Keratinocyte (primary cell): ENCODE data around the gene SNHG17. TPM values are rescaled to one million over a fixed set of nuclear protein-coding genes. Genes with fewer than 3 reads are reported as not detected.

Experiments used
- DNase-seq: peaks from one replicate; pipeline ENCODE4 v3.0.0-alpha.2; 2011; ENCODE audit warnings: low read depth, missing footprints, low spot score
- FAIRE-seq: peaks from 2 replicates; lab custom pipeline; 2011; peaks lifted over from hg19 to GRCh38; lab: Jason Lieb, UNC
- H2AFZ ChIP-seq: 2 replicates; pipeline ENCODE4 v1.6.0; 2012; ENCODE audit warnings: low read length, control low read depth, inconsistent platforms; ENCODE audit not compliant: control insufficient read depth
- H3K27ac ChIP-seq: 2 replicates; pipeline ENCODE4 v1.5.1; 2011; ENCODE audit warnings: low read length; ENCODE audit not compliant: control insufficient read depth, insufficient read depth
- H3K27me3 ChIP-seq: 3 replicates; pipeline ENCODE4 v1.6.0; 2011; ENCODE audit warnings: low read length; ENCODE audit not compliant: control insufficient read depth, insufficient read depth; ENCODE audit errors: extremely low read depth
- H3K36me3 ChIP-seq, 2 experiments: 2 replicates in 1 of 2; 3 replicates in 1 of 2; pipeline ENCODE4 v1.5.1; 2011; ENCODE audit warnings: low read length in 2 of 2, mild to moderate bottlenecking in 1 of 2; ENCODE audit not compliant: control insufficient read depth in 2 of 2, insufficient read depth in 2 of 2; ENCODE audit errors: extremely low read depth in 1 of 2
- H3K4me1 ChIP-seq: 3 replicates; pipeline ENCODE4 v1.5.1; 2011; ENCODE audit warnings: low read length; ENCODE audit not compliant: control insufficient read depth, insufficient read depth; ENCODE audit errors: extremely low read depth
- H3K4me2 ChIP-seq: 3 replicates; pipeline ENCODE4 v1.6.0; 2011; ENCODE audit warnings: low read depth, low read length; ENCODE audit not compliant: control insufficient read depth, insufficient read depth; ENCODE audit errors: extremely low read depth
- H3K4me3 ChIP-seq, 3 experiments: fragments of 200-600 bp in 1 of 3; sonication (generic) in 1 of 3; 2 replicates in 2 of 3; 3 replicates in 1 of 3; pipeline ENCODE4 v1.5.1; 2011 to 2016; ENCODE audit warnings: low read length in 3 of 3, mild to moderate bottlenecking in 3 of 3, control low read depth in 2 of 3, inconsistent platforms in 1 of 3, low read depth in 1 of 3, mixed read lengths in 1 of 3, mixed run types in 1 of 3, moderate library complexity in 1 of 3; ENCODE audit not compliant: control insufficient read depth in 2 of 3, insufficient read depth in 2 of 3; ENCODE audit errors: extremely low read depth in 1 of 3
- H3K79me2 ChIP-seq: 2 replicates; pipeline ENCODE4 v1.6.0; 2012; ENCODE audit warnings: low read length; ENCODE audit not compliant: control insufficient read depth, insufficient read depth
- H3K9ac ChIP-seq: 3 replicates; pipeline ENCODE4 v1.6.0; 2011; ENCODE audit warnings: low read length; ENCODE audit not compliant: control insufficient read depth, insufficient read depth; ENCODE audit errors: extremely low read depth
- H3K9me1 ChIP-seq: 3 replicates; pipeline ENCODE4 v1.6.0; 2011; ENCODE audit warnings: low read length; ENCODE audit not compliant: control insufficient read depth, insufficient read depth; ENCODE audit errors: extremely low read depth
- H3K9me3 ChIP-seq: 2 replicates; pipeline ENCODE4 v1.5.1; 2012; ENCODE audit warnings: low read depth, low read length; ENCODE audit not compliant: control insufficient read depth
- H4K20me1 ChIP-seq: 3 replicates; pipeline ENCODE4 v1.6.0; 2011; ENCODE audit warnings: low read length; ENCODE audit not compliant: control insufficient read depth, insufficient read depth; ENCODE audit errors: extremely low read depth
- CTCF ChIP-seq, 3 experiments: IDR thresholded peaks in 1 of 3; conservative IDR thresholded peaks in 1 of 3; optimal IDR thresholded peaks in 1 of 3; 2 replicates in 2 of 3; 3 replicates in 1 of 3; pipeline versions ENCODE3 to v1.5.1; 2011; ENCODE audit warnings: low read length in 3 of 3, mild to moderate bottlenecking in 3 of 3, moderate library complexity in 2 of 3, control low read depth in 1 of 3, inconsistent platforms in 1 of 3; ENCODE audit not compliant: insufficient read depth in 2 of 3; ENCODE audit errors: extremely low read depth in 1 of 3
- EZH2 ChIP-seq: IDR thresholded peaks from one replicate; pipeline ENCODE4 v1.6.1; 2012; ENCODE audit warnings: inconsistent platforms, mild to moderate bottlenecking, low read length, moderate library complexity
- dilution Hi-C: fragments of 300-500 bp; cut with MboI; formaldehyde crosslinking; loops from one replicate; pipeline ENCODE4 v1.7.0; 2020; ENCODE audit warnings: low sequenced_read_pairs; ENCODE audit not compliant: extremely low pct_ligation_motif_present
- polyA plus RNA-seq, 5 experiments: library from polyadenylated mRNA; depleted of rRNA in 3 of 5; stranded (reverse) in 3 of 5; stranded (forward) in 1 of 5; unstranded in 1 of 5; fragments of >200 nt; gene quantifications; 1 replicate in 1 of 5; 2 replicates in 3 of 5; 3 replicates in 1 of 5; pipeline versions ENCODE4 v1.2.1 to v1.2.3, GENCODE V29; 2011 to 2012; ENCODE audit warnings: missing spikeins in 2 of 5, low read depth in 1 of 5, low replicate concordance in 1 of 5

The SNHG17 gene
- polyA plus RNA-seq, 1 donor (not counting 4 experiments of a cell fraction or from before 2014, with no cell fraction given): 25.3 TPM

GRCh38 chr20:38386851-38387250, 48.3 kb downstream of the SNHG17 start:
- no peak for TF ChIP-seq CTCF (optimal IDR thresholded peaks at IDR 0.05 in 1 of 3, IDR thresholded peaks at IDR 0.05 in 1 of 3, conservative IDR thresholded peaks at IDR 0.05 in 1 of 3; ENCODE audit: extremely low read depth in 1 of 3, insufficient read depth in 2 of 3, low read length in 3 of 3)
- Histone ChIP-seq H3K9me1 (no peaks in the 10 kb centered on the region), H3K4me2 (no peak overlapping the region), H3K9ac (no peak overlapping the region), H3K4me1 (no peaks in the 10 kb centered on the region), H3K9me3 (no peaks in the 10 kb centered on the region), H3K79me2 (no peaks in the 10 kb centered on the region), H3K27me3 (no peaks in the 10 kb centered on the region), H3K4me3 (no peak overlapping the region), H4K20me1 (no peaks in the 10 kb centered on the region), H2AFZ (no peak overlapping the region), H3K36me3 (no peaks in the 10 kb centered on the region), H3K27ac (no peak overlapping the region)
- no peak for DNase-seq
- dilution Hi-C loops: no loop called here
- FAIRE-seq: no peak

- Histone ChIP-seq H3K4me3 (no peak overlapping the region), H3K27me3 (no peaks in the 10 kb centered on the region), H3K9me3 (no peaks in the 10 kb centered on the region), H3K9me1 (no peaks in the 10 kb centered on the region), H3K27ac (no peak overlapping the region), H3K9ac (no peak overlapping the region), H3K79me2 (no peaks in the 10 kb centered on the region), H4K20me1 (no peaks in the 10 kb centered on the region), H3K4me2 (no peak overlapping the region), H3K36me3 (no peaks in the 10 kb centered on the region), H2AFZ (no peak overlapping the region), H3K4me1 (no peaks in the 10 kb centered on the region)
- no peak for DNase-seq
- TF ChIP-seq EZH2 (no peak), CTCF (optimal IDR thresholded peaks at IDR 0.05 in 1 of 3, IDR thresholded peaks at IDR 0.05 in 1 of 3, conservative IDR thresholded peaks at IDR 0.05 in 1 of 3; ENCODE audit: extremely low read depth in 1 of 3, insufficient read depth in 2 of 3, low read length in 3 of 3) (no peak)
- FAIRE-seq: no peak
- dilution Hi-C loops: no loop called here
These were observed 49.1 kb downstream of the SNHG17 start for GRCh38 chr20:38386004-38386403.
